Islet precursor cell (in vitro differentiated cells): ENCODE results near the gene RYR2.

Experiments used
- DNase-seq: peaks from one replicate; pipeline ENCODE4 v3.0.0-alpha.2; 2018

RYR2 gene

GRCh38 chr1:237033061-237033460 lies 8.9 kb upstream of the RYR2 start:
- no peak for DNase-seq

- no peak for DNase-seq
Measured at GRCh38 chr1:237033804-237034203, 8.2 kb upstream of the RYR2 start.

GRCh38 chr1:237035759-237036158 lies 6.2 kb upstream of the RYR2 start:
- DNase-seq: no peak

- no peak for DNase-seq
Measured at GRCh38 chr1:237038211-237038610, 3.8 kb upstream of the RYR2 start.

GRCh38 chr1:237040823-237041222 lies 1.2 kb upstream of the RYR2 start:
- no peak for DNase-seq

GRCh38 chr1:237041461-237041794 lies 556 bp upstream of the RYR2 start:
- no peak for DNase-seq

GRCh38 chr1:237042526-237042891 lies 525 bp downstream of the RYR2 start:
- DNase-seq: no peak

GRCh38 chr1:237042892-237043576 lies 1.1 kb downstream of the RYR2 start:
- no peak for DNase-seq

GRCh38 chr1:237043846-237044636 lies 2.1 kb downstream of the RYR2 start:
- DNase-seq: no peak

- DNase-seq: no peak
Measured at GRCh38 chr1:237045278-237046016, 3.5 kb downstream of the RYR2 start.

GRCh38 chr1:237048803-237049202 lies 6.8 kb downstream of the RYR2 start:
- DNase-seq: no peak

- no peak for DNase-seq
Measured at GRCh38 chr1:237050185-237050584, 8.2 kb downstream of the RYR2 start.

- DNase-seq: no peak
Measured at GRCh38 chr1:237050915-237051314, 8.9 kb downstream of the RYR2 start.

GRCh38 chr1:237054313-237054712 lies 12.3 kb downstream of the RYR2 start:
- no peak for DNase-seq

- no peak for DNase-seq
Measured at GRCh38 chr1:237058470-237058869, 16.5 kb downstream of the RYR2 start.

- no peak for DNase-seq
Measured at GRCh38 chr1:237059244-237059643, 17.3 kb downstream of the RYR2 start.

- DNase-seq: no peak
Measured at GRCh38 chr1:237062976-237063375, 21.0 kb downstream of the RYR2 start.

GRCh38 chr1:237065903-237066302 lies 23.9 kb downstream of the RYR2 start:
- DNase-seq: no peak

GRCh38 chr1:237070519-237070918 lies 28.5 kb downstream of the RYR2 start:
- DNase-seq: no peak

GRCh38 chr1:237071641-237072420 lies 29.8 kb downstream of the RYR2 start:
- DNase-seq: no peak

- no peak for DNase-seq
Measured at GRCh38 chr1:237074371-237075117, 32.6 kb downstream of the RYR2 start.

- no peak for DNase-seq
Measured at GRCh38 chr1:237084341-237085077, 42.5 kb downstream of the RYR2 start.
